CD4-positive, alpha-beta T cell (primary cell): ENCODE data around the gene DUOX2. TPM values are rescaled to one million over a fixed set of nuclear protein-coding genes. Genes with fewer than 3 reads are reported as not detected.
A peak's percentile ranks its signal among the peaks of the same experiment; 100 is the strongest.

Experiments
- ATAC-seq: fragments of 200-7000 bp; cut with Tn5 transposase; one replicate; pipeline ENCODE4 v1.10.0; 2022; ENCODE audit warnings: mild to moderate bottlenecking; ENCODE audit not compliant: poor library complexity
- CTCF ChIA-PET: fragments of 350-600 bp; sonication (Branson Sonifier 250); formaldehyde crosslinking; loops from one replicate; lab custom pipeline; 2021; ENCODE audit warnings: antibody characterized with exemption, inconsistent platforms; lab: Charles Lee
- POLR2A ChIA-PET: fragments of 350-600 bp; sonication (Branson Sonifier 250); formaldehyde crosslinking; loops from one replicate; lab custom pipeline; 2021; ENCODE audit warnings: antibody characterized with exemption, inconsistent platforms; lab: Charles Lee
- DNase-seq, 14 experiments: peaks; one replicate each; pipeline ENCODE4 v3.0.0-alpha.2; 2013 to 2020; ENCODE audit warnings: mixed read lengths in 2 of 14
- H3K27ac ChIP-seq, 2 donors: one replicate each; pipeline versions ENCODE4 v1.5.1 to v1.7.0; 2013; ENCODE audit warnings: low read length in 2 of 2, low read depth in 1 of 2, mild to moderate bottlenecking in 1 of 2
- H3K27me3 ChIP-seq, 2 experiments: 1 replicate in 1 of 2; 2 replicates in 1 of 2; pipeline versions ENCODE4 v1.6.1 to v1.7.0; 2013; ENCODE audit warnings: low read length in 2 of 2, control low read depth in 1 of 2, mild to moderate bottlenecking in 1 of 2, moderate library complexity in 1 of 2; ENCODE audit not compliant: insufficient read depth in 2 of 2, control insufficient read depth in 1 of 2
- H3K36me3 ChIP-seq: one replicate; pipeline ENCODE4 v1.6.1; 2013; ENCODE audit warnings: low read length, control low read depth; ENCODE audit not compliant: insufficient read depth
- H3K4me1 ChIP-seq: one replicate; pipeline ENCODE4 v1.6.1; 2013; ENCODE audit warnings: low read length, control low read depth; ENCODE audit not compliant: insufficient read depth
- H3K4me3 ChIP-seq: one replicate; pipeline ENCODE4 v1.5.1; 2013; ENCODE audit warnings: mild to moderate bottlenecking, low read length, moderate library complexity
- H3K9me3 ChIP-seq, 2 experiments: 1 replicate in 1 of 2; 2 replicates in 1 of 2; pipeline versions ENCODE4 v1.6.1 to v1.7.0; 2013; ENCODE audit warnings: low read length in 2 of 2, mild to moderate bottlenecking in 2 of 2, control low read depth in 1 of 2, moderate library complexity in 1 of 2; ENCODE audit not compliant: control insufficient read depth in 1 of 2, insufficient read depth in 1 of 2
- H3K27ac Mint-ChIP-seq: one replicate; pipeline ENCODE4 v1.8.0; 2020; ENCODE audit warnings: mixed read lengths
- H3K27me3 Mint-ChIP-seq: one replicate; pipeline ENCODE4 v1.8.0; 2021; ENCODE audit warnings: mixed read lengths
- H3K36me3 Mint-ChIP-seq: one replicate; pipeline ENCODE4 v1.8.0; 2021; ENCODE audit warnings: low read depth, mixed read lengths
- H3K4me1 Mint-ChIP-seq: one replicate; pipeline ENCODE4 v1.8.0; 2021; ENCODE audit warnings: low read depth, mixed read lengths
- H3K4me3 Mint-ChIP-seq: one replicate; pipeline ENCODE4 v1.8.0; 2020; ENCODE audit warnings: mild to moderate bottlenecking, mixed read lengths
- H3K9me3 Mint-ChIP-seq: one replicate; pipeline ENCODE4 v1.8.0; 2020; ENCODE audit warnings: mixed read lengths
- intact Hi-C, 2 experiments: fragments of 100-400 bp; cut with DNase I in 1 of 2; cut with micrococcal nuclease in 1 of 2; formaldehyde crosslinking; loops; one replicate each; pipeline versions ENCODE4 v1.15.1 to v1.9.0; 2023 to 2025; cut with DNase I, micrococcal nuclease
- total RNA-seq, 174 experiments: library from RNA in 2 of 174; stranded (reverse) in 2 of 174; gene quantifications; one replicate each; pipeline ENCODE4 v1.2.3 and lab custom pipeline; 2021 to 2026
- TF ChIP-seq, protein P1 (sequence below): fragments of 200-600 bp; IDR thresholded peaks from one replicate; pipeline ENCODE4 v1.8.0; 2022; ENCODE audit warnings: antibody characterized with exemption, mild to moderate bottlenecking

Gene DUOX2
- total RNA-seq, 2 experiments from 2014 or later: 0.05 to 0.08 TPM

DNA sequence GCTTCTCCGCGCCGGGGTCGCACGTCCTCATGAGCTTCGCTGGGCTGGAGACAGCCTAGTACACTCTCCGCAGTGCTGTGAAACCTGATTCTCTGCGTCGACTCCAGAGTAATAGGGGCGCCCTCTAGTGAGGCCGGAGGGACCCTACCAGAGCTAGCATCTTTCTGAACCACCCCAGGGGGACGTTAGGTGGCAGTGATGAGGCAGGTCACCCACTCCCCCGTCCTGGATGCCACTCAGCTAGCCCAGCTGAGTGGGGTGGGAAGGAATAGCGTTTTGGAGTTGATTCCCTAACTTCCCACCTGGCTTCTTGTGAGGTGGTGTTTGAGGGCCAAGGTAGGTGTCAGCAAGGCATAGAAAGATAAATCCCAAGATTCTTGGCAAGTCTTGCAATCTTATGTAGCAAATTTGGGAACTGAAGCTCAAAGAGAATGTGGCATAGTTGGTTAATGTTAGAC, 4.2 kb upstream of the DUOX2 start:
- Histone ChIP-seq H3K27me3 (peaks cover 58 to 59% of the 10 kb centered on the region in 2 experiments), H3K4me1 (peaks cover 39% of the 10 kb centered on the region), H3K27ac (no peak overlapping the region), H3K4me3 (peak overlapping the region; percentile 29), H3K9me3 (peaks cover 0 to 22% of the 10 kb centered on the region in 2 experiments), H3K36me3 (no peaks in the 10 kb centered on the region)
- Mint-ChIP-seq H3K9me3 (no peaks in the 10 kb centered on the region), H3K4me3 (peak overlapping the region; percentile 88), H3K36me3 (no peaks in the 10 kb centered on the region), H3K27me3 (peaks cover 80% of the 10 kb centered on the region), H3K27ac (no peak overlapping the region), H3K4me1 (peaks cover 43% of the 10 kb centered on the region)
- TF ChIP-seq, protein P1, sequence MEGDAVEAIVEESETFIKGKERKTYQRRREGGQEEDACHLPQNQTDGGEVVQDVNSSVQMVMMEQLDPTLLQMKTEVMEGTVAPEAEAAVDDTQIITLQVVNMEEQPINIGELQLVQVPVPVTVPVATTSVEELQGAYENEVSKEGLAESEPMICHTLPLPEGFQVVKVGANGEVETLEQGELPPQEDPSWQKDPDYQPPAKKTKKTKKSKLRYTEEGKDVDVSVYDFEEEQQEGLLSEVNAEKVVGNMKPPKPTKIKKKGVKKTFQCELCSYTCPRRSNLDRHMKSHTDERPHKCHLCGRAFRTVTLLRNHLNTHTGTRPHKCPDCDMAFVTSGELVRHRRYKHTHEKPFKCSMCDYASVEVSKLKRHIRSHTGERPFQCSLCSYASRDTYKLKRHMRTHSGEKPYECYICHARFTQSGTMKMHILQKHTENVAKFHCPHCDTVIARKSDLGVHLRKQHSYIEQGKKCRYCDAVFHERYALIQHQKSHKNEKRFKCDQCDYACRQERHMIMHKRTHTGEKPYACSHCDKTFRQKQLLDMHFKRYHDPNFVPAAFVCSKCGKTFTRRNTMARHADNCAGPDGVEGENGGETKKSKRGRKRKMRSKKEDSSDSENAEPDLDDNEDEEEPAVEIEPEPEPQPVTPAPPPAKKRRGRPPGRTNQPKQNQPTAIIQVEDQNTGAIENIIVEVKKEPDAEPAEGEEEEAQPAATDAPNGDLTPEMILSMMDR: peak; percentile 100
- intact Hi-C loops: loop anchor here in 1 of 2 experiments (5.0 kb wide), 1 partner anchor 49 kb away; no protein-coding TSS in a partner anchor
- POLR2A ChIA-PET: interaction anchor here (0.7 to 1.6 kb wide), 6 partner anchors 8 to 282 kb away, joined by 3 to 10 read pairs (median 4); no protein-coding TSS in a partner anchor
- CTCF ChIA-PET: interaction anchor here (0.5 to 2.2 kb wide), 36 partner anchors 9 to 916 kb away, joined by 3 to 28 read pairs (median 4); partner anchors contain the start of genes SHF and SORD
- DNase-seq (peak; percentile 70 to 91 (median 80)), ATAC-seq (peak; percentile 99)

DNA sequence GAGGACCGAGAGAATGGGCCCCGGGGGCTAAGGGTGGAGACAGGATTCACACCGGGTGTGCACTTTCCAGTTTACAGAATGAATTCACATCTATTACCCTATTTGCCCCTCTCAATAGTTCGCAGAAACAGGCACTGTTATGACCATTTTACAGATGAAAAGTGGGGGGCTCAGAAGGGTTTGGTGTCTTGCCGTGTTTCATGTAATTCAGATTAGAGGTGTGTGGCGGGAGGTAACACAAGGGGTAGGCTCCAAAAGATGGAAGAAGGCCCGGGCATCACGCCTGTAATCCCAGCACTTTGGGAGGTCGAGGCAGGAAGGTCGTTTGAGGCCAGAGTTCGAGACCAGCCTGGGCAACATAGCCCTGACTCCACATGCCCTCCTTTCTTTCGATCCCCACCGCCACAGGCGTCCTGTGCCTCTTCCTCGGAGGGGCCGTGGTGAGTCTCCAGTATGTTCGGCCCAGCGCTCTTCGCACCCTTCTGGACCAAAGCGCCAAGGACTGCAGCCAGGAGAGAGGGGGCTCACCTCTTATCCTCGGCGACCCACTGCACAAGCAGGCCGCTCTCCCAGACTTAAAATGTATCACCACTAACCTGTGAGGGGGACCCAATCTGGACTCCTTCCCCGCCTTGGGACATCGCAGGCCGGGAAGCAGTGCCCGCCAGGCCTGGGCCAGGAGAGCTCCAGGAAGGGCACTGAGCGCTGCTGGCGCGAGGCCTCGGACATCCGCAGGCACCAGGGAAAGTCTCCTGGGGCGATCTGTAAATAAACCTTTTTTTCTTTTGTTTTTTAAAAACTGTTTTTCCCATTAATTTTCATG, 3.5 kb upstream of the DUOX2 start:
- Mint-ChIP-seq H3K36me3 (no peaks in the 10 kb centered on the region), H3K4me1 (peaks cover 49% of the 10 kb centered on the region), H3K27ac (no peak overlapping the region), H3K4me3 (peak overlapping the region; percentile 88), H3K27me3 (peaks cover 82% of the 10 kb centered on the region), H3K9me3 (no peaks in the 10 kb centered on the region)
- H3K36me3 ChIP-seq: no peaks in the 10 kb centered on the region
- H3K4me3 ChIP-seq: peak overlapping the region; percentile 29
- ChIA-PET CTCF (interaction anchor here (0.5 to 2.2 kb wide), 31 partner anchors 10 to 916 kb away, joined by 3 to 28 read pairs (median 4); partner anchors contain the start of genes SHF and SORD), POLR2A (interaction anchor here (0.7 to 1.6 kb wide), 6 partner anchors 9 to 283 kb away, joined by 3 to 10 read pairs (median 4); no protein-coding TSS in a partner anchor)
- no peak for DNase-seq
- peaks cover 0 to 28% of the 10 kb centered on the region in 2 experiments for H3K9me3 ChIP-seq
- intact Hi-C loops: loop anchor here in 1 of 2 experiments (5.0 kb wide), 1 partner anchor 50 kb away; no protein-coding TSS in a partner anchor
- TF ChIP-seq, protein P1: no peak
- H3K4me1 ChIP-seq: peaks cover 46% of the 10 kb centered on the region
- peaks cover 62 to 64% of the 10 kb centered on the region in 2 experiments for H3K27me3 ChIP-seq
- no peak overlapping the region for H3K27ac ChIP-seq
- peak; percentile 7 for ATAC-seq

DNA sequence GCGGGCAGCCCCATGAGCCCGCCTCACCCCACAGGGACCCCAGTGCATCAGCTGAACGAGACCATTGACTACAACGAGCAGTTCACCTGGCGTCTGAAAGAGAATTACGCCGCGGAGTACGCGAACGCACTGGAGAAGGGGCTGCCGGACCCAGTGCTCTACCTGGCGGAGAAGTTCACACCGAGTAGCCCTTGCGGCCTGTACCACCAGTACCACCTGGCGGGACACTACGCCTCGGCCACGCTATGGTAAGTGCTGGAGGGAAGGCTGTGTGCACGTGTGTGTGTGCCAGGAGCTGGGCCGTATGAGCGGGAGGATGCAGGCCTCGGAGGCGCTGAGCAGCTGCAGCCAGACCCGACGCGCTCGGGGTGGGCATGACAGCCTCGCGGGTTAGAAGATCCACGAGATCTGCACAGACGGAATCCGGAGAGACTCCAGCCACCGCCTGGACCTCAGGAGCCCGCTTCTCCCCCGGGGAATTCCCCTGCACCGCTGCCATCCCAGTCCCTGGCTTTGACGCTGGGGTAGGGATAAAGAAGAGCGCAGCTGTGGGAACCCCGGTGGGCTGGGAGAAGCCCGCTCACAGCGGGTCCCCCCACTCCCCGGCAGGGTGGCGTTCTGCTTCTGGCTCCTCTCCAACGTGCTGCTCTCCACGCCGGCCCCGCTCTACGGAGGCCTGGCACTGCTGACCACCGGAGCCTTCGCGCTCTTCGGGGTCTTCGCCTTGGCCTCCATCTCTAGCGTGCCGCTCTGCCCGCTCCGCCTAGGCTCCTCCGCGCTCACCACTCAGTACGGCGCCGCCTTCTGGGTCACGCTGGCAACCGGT, 2.7 kb upstream of the DUOX2 start:
- Mint-ChIP-seq H3K9me3 (no peaks in the 10 kb centered on the region), H3K27ac (no peak overlapping the region), H3K4me3 (peak overlapping the region; percentile 69), H3K36me3 (no peaks in the 10 kb centered on the region), H3K27me3 (peaks cover 87% of the 10 kb centered on the region), H3K4me1 (peaks cover 57% of the 10 kb centered on the region)
- H3K9me3 ChIP-seq: peaks cover 0 to 32% of the 10 kb centered on the region in 2 experiments
- no peaks in the 10 kb centered on the region for H3K36me3 ChIP-seq
- CTCF ChIA-PET: interaction anchor here (0.6 to 2.2 kb wide), 2 partner anchors 47 to 88 kb away, joined by 4 to 13 read pairs; no protein-coding TSS in a partner anchor
- H3K4me1 ChIP-seq: peaks cover 54% of the 10 kb centered on the region
- intact Hi-C loops: loop anchor here in 1 of 2 experiments (5.0 kb wide), 1 partner anchor 51 kb away; no protein-coding TSS in a partner anchor
- ATAC-seq (no peak), DNase-seq (peak in 2 of 14 experiments; percentile 21 to 42)
- peaks cover 68% of the 10 kb centered on the region in 2 experiments for H3K27me3 ChIP-seq
- POLR2A ChIA-PET: no interaction called here
- H3K4me3 ChIP-seq: peak overlapping the region; percentile 24
- TF ChIP-seq, protein P1: no peak
- no peak overlapping the region for H3K27ac ChIP-seq
